Adrenal gland (tissue), 12 donors: ENCODE measurements around the gene C1QB. TPM values are rescaled to one million over a fixed set of nuclear protein-coding genes. Genes with fewer than 3 reads are reported as not detected.

Experiments used
- DNase-seq, 7 donors: peaks; one replicate each; pipeline ENCODE4 v3.0.0-alpha.2; 2019 to 2020
- H3K27ac ChIP-seq, 5 donors: fragments of 200-600 bp; sonication (generic) in 4 of 5; 1 replicate in 3 of 5; 2 replicates in 2 of 5; pipeline versions ENCODE4 v1.5.1 to v1.8.0; 2016 to 2020; ENCODE audit warnings: mild to moderate bottlenecking in 1 of 5
- H3K27me3 ChIP-seq: fragments of 200-600 bp; 2 replicates; pipeline ENCODE4 v1.8.0; 2021
- H3K36me3 ChIP-seq, 2 donors: fragments of 200-600 bp; replicated peaks in 1 of 2; 1 replicate in 1 of 2; 2 replicates in 1 of 2; pipeline versions ENCODE4 v1.5.1 to v1.8.0; 2018 to 2022
- H3K4me1 ChIP-seq, 2 donors: fragments of 200-600 bp; replicated peaks in 1 of 2; 1 replicate in 1 of 2; 2 replicates in 1 of 2; pipeline versions ENCODE4 v1.5.1 to v1.8.0; 2018 to 2021
- H3K4me3 ChIP-seq, 4 donors: fragments of 200-600 bp; sonication (generic) in 3 of 4; one replicate each; pipeline ENCODE4 v1.5.1; 2016 to 2018
- H3K9me3 ChIP-seq, 3 donors: fragments of 200-600 bp; sonication (generic) in 1 of 3; replicated peaks in 1 of 3; 1 replicate in 2 of 3; 2 replicates in 1 of 3; pipeline versions ENCODE4 v1.5.1 to v1.8.0; 2016 to 2021
- POLR2A ChIP-seq, 2 donors: fragments of 450-650 bp; IDR thresholded peaks; one replicate each; pipeline ENCODE4 v1.6.1; 2017; ENCODE audit warnings: antibody characterized with exemption in 2 of 2, mild to moderate bottlenecking in 2 of 2, moderate library complexity in 1 of 2
- WGBS, 4 donors: extraction: QIAGEN DNeasy Blood & Tissue Kit in 2 of 4; methylation state at CpG; one replicate each; pipeline versions ENCODE4 v1.1.5 to v1.1.7; 2013 to 2017; 5-methylcytosine and 5-hydroxymethylcytosine counted together
- intact Hi-C, 2 donors: fragments of 100-400 bp; cut with DNase I; formaldehyde crosslinking; loops; one replicate each; pipeline versions ENCODE4 v1.14.1 to v1.15.0; 2022 to 2023
- polyA plus RNA-seq, 3 donors: library from polyadenylated mRNA; stranded (reverse); fragments of 200-250 nt in 2 of 3; fragments of 350-450 nt in 1 of 3; fragmentation: Illumina TruSeq in 1 of 3; extraction: RNeasy Lipid Tissue Mini Kit (QIAGEN cat#74804) in 1 of 3; gene quantifications; one replicate each; pipeline ENCODE4 v1.2.3, GENCODE V29; 2013 to 2014
- total RNA-seq, 9 donors: library from RNA; depleted of rRNA in 4 of 9; stranded (reverse); fragments of >200 nt in 4 of 9; fragments of 120-200 nt in 1 of 9; fragmentation: NEBNext Ultra II Directional in 1 of 9; extraction: Animal tissue kit (Norgen Biotek cat#: 25700) in 1 of 9; gene quantifications; one replicate each; pipeline versions ENCODE4 v1.1.0 to v1.2.4, GENCODE V29; 2013 to 2023
- TF ChIP-seq, protein P1 (sequence below), 6 experiments: fragments of 450-650 bp in 4 of 6; fragments of 200-600 bp in 2 of 6; sonication (generic) in 1 of 6; IDR thresholded peaks; 1 replicate in 5 of 6; 2 replicates in 1 of 6; pipeline versions ENCODE4 v1.5.1 to v1.8.0; 2016 to 2021; ENCODE audit warnings: antibody characterized with exemption in 6 of 6, mild to moderate bottlenecking in 2 of 6, moderate library complexity in 1 of 6
- donor health status: healthy with polysubstance abuse.
- donor health status: Bipolar disorder and iron deficiency.
- donor health status: DM: yes; HTN: yes; CAD: no.
- donor health status: DM: no; HTN: no; CAD: no.
- donor health status: DM: no; HTN: no; CAD: no.
- donor health status: DM: yes; HTN: yes; CAD: no.

The C1QB gene
- total and polyA plus RNA-seq, 12 donors: 55.5 to 1,914 (median 529) TPM

DNA sequence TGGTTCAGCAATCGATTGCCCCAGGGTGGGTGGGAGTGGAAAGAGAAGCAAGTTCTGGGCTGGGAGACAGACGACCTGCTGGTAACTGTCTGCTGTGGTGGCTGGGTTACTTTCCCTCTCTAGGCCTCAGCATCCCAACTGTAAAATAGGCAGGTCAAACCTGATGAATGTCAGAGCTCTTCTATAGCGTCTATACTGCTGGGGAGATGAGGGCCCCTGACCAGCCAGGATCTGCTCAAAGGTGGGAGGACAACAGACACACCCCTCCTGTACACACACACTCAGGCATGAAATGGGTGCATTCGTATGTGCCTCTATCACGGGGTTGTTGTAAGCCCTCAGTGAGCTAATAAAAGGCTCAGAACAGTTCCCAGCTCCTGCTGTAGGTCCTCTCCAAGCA lies 44.9 kb downstream of the C1QB start:
- WGBS, 4 donors: 76 to 84% (median 81%) methylated on average over 5 of the region's 5 CpGs

DNA sequence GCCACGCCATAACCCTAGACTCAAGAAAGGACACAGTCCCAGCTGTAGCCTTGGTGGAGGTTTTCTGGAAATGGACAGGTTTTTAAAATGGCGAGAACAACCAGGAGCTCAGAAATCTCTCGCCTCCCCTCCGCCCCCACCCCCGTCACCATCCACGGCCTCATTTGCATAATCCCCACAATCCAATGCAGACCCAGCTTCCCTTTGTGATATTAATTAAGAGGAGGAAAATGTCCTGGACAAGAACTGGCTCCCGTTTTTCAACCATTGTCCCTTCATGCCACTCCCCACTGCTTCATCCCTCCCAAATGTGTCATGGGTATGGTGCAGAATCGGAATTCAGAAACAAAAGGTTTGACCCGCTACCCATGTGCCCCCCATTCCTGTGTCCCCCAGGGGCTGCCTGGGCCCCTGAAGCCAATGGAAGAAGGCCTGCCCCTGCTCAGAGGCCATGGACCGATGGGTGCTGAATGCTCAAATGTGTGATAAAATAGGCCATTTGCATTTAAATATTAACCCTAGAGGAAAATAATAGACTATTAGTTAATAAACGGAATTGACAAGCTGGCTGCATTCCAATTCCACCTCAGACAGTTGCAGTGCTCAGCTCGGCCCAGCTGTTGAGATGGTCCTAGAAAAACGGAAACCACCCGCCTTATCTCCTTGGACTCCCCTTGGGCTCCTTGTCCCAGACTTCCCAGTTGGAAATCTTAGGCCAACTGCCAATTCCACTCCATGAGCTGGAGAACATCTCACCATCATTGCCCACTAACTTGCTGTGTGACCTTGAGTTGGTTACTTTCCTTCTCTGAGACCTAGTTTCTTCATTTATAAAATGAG lies 46.9 kb downstream of the C1QB start:
- Histone ChIP-seq H3K27me3 (no peaks in the 10 kb centered on the region), H3K4me1 (no peaks in the 10 kb centered on the region), H3K4me3 (no peak overlapping the region), H3K36me3 (no peaks in the 10 kb centered on the region), H3K9me3 (no peaks in the 10 kb centered on the region), H3K27ac (no peak overlapping the region)
- 73 to 82% (median 80%) methylated on average over 14 of the region's 14 CpGs for WGBS, 4 donors
- intact Hi-C loops: loop anchor here in 1 of 2 donors (5.0 kb wide), 1 partner anchor 187 kb away; no protein-coding TSS in a partner anchor
- DNase-seq: no peak
- TF ChIP-seq POLR2A (IDR thresholded peaks at IDR 0.05): no peak
- TF ChIP-seq, protein P1, sequence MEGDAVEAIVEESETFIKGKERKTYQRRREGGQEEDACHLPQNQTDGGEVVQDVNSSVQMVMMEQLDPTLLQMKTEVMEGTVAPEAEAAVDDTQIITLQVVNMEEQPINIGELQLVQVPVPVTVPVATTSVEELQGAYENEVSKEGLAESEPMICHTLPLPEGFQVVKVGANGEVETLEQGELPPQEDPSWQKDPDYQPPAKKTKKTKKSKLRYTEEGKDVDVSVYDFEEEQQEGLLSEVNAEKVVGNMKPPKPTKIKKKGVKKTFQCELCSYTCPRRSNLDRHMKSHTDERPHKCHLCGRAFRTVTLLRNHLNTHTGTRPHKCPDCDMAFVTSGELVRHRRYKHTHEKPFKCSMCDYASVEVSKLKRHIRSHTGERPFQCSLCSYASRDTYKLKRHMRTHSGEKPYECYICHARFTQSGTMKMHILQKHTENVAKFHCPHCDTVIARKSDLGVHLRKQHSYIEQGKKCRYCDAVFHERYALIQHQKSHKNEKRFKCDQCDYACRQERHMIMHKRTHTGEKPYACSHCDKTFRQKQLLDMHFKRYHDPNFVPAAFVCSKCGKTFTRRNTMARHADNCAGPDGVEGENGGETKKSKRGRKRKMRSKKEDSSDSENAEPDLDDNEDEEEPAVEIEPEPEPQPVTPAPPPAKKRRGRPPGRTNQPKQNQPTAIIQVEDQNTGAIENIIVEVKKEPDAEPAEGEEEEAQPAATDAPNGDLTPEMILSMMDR (IDR thresholded peaks at IDR 0.05): no peak

More for the DNA sequence above, 44.9 kb downstream of the C1QB start:
- Histone ChIP-seq H3K4me1 (no peaks in the 10 kb centered on the region), H3K27ac (no peak overlapping the region), H3K27me3 (no peaks in the 10 kb centered on the region), H3K9me3 (no peaks in the 10 kb centered on the region), H3K4me3 (no peak overlapping the region), H3K36me3 (no peaks in the 10 kb centered on the region)
- TF ChIP-seq, protein P1 (IDR thresholded peaks at IDR 0.05): no peak
- TF ChIP-seq POLR2A (IDR thresholded peaks at IDR 0.05): no peak
- DNase-seq: no peak
- intact Hi-C loops: no loop called here

DNA sequence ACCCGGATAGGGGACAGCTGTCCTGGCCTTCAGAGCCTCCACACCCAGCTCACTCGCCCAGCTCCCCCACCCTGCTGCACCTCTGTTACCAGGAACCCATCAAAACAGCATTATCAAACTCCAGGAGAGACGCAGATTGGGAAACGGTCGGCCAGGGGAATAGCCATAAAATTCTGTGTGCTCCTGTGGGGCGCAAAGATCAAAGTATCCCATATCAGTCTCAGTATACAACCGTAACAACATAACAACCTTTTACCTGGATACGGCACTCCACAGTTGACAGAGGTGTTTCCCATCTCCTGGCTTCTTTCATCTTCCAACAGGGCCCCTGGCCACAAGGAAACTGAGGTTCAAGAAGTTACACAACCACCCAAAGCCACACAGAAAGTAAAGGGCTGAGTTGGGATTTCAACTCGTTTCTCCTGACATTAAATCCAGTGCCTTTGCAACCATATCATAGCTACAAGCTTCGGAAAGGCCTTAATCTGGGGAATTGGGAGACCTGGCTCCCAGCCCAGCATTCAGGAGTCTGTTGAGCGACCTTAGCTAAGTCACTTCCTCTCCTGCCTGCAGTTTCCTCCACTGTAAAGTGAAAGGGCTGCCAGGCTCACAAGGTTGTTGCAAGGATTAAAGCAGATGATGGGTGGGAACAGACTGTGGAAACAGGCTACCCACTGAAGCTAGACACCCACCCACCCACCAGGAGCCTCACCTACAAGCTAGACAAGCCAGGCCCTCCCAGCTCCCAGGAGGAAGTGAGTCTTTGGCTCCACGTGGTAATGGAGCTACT lies 49.5 kb downstream of the C1QB start:
- Histone ChIP-seq H3K27me3 (no peaks in the 10 kb centered on the region), H3K4me1 (no peaks in the 10 kb centered on the region), H3K9me3 (no peaks in the 10 kb centered on the region), H3K4me3 (no peak overlapping the region), H3K36me3 (no peaks in the 10 kb centered on the region), H3K27ac (no peak overlapping the region)
- peak in 1 of 7 donors; percentile 23 for DNase-seq
- 65 to 76% (median 68%) methylated on average over 11 to 12 of the region's 12 CpGs for WGBS, 4 donors
- TF ChIP-seq, protein P1 (IDR thresholded peaks at IDR 0.05): no peak
- no peak for TF ChIP-seq POLR2A (IDR thresholded peaks at IDR 0.05)
- intact Hi-C loops: loop anchor here in 1 of 2 donors (5.0 kb wide), 1 partner anchor 185 kb away; no protein-coding TSS in a partner anchor

DNA sequence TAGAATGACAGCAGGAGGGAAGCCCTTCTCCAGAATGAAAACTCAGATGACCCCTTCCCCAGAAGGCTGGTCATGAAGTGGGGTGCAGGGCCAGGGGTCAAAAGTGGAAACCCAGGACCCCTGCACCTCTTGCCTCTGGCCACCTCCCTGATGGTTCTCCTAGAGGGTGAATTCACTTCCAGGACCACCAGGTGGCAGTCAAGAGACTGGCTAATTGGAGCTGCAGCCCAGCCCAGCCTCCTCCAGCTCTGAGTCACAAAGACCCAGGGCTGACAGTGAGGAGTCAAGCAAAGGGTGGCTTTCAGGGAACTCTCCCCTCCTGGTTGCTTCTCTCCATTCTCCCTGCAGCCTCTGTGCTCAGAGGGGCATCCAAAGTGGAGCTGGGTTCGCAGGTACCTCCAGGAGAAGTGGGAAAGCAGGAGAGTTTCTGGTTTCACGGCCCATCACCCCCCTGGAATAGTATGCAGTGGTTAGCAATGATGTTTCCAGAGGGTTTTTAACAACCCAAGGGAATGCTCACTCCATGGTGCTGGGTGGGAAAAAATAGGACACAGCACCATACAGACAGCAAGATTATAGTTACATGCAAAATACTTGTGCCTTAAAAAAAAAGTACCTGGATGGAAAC lies 51.5 kb downstream of the C1QB start:
- Histone ChIP-seq H3K27ac (no peak overlapping the region), H3K4me1 (no peaks in the 10 kb centered on the region), H3K9me3 (no peaks in the 10 kb centered on the region), H3K36me3 (no peaks in the 10 kb centered on the region), H3K4me3 (no peak overlapping the region), H3K27me3 (no peaks in the 10 kb centered on the region)
- DNase-seq: peak; percentile 88 to 96 (median 93)
- intact Hi-C loops: loop anchor here in 1 of 2 donors (5.0 kb wide), 1 partner anchor 183 kb away; no protein-coding TSS in a partner anchor
- WGBS, 4 donors: 53 to 62% (median 59%) methylated on average over 2 of the region's 2 CpGs
- no peak for TF ChIP-seq POLR2A (IDR thresholded peaks at IDR 0.05)
- TF ChIP-seq, protein P1 (IDR thresholded peaks at IDR 0.05): peak; percentile 75 to 95 (median 90)
